Fibroblast of skin of back (primary cell): ENCODE data around the gene LHFPL6.

ENCODE experiments used
- DNase-seq: peaks from one replicate; pipeline ENCODE4 v3.0.0-alpha.2; 2013

Gene LHFPL6

GRCh38 chr13:39590466-39591036, 12.4 kb downstream of the LHFPL6 start:
- no peak for DNase-seq

GRCh38 chr13:39588384-39588783, 14.6 kb downstream of the LHFPL6 start:
- DNase-seq = no peak

- no peak for DNase-seq
These were observed 15.1 kb downstream of the LHFPL6 start for GRCh38 chr13:39587939-39588338.

- DNase-seq = no peak
These were observed 15.9 kb downstream of the LHFPL6 start for GRCh38 chr13:39586958-39587605.

- DNase-seq = no peak
These were observed 16.8 kb downstream of the LHFPL6 start for GRCh38 chr13:39586151-39586550.

GRCh38 chr13:39585219-39585618, 17.8 kb downstream of the LHFPL6 start:
- DNase-seq = no peak

- no peak for DNase-seq
These were observed 22.0 kb downstream of the LHFPL6 start for GRCh38 chr13:39580881-39581575.

- DNase-seq = no peak
These were observed 24.1 kb downstream of the LHFPL6 start for GRCh38 chr13:39578821-39579291.

GRCh38 chr13:39577838-39578491, 25.0 kb downstream of the LHFPL6 start:
- DNase-seq = no peak

GRCh38 chr13:39577203-39577602, 25.8 kb downstream of the LHFPL6 start:
- DNase-seq = no peak

- no peak for DNase-seq
These were observed 27.3 kb downstream of the LHFPL6 start for GRCh38 chr13:39575641-39576238.

- no peak for DNase-seq
These were observed 31.4 kb downstream of the LHFPL6 start for GRCh38 chr13:39571502-39572092.

GRCh38 chr13:39567569-39567968, 35.4 kb downstream of the LHFPL6 start:
- no peak for DNase-seq

GRCh38 chr13:39566216-39566869, 36.6 kb downstream of the LHFPL6 start:
- DNase-seq = no peak

- peak; percentile 96 for DNase-seq
These were observed 37.7 kb downstream of the LHFPL6 start for GRCh38 chr13:39565036-39565949.

- peak; percentile 28 for DNase-seq
These were observed 39.6 kb downstream of the LHFPL6 start for GRCh38 chr13:39563470-39563735.

GRCh38 chr13:39561971-39562370, 41.0 kb downstream of the LHFPL6 start:
- DNase-seq = no peak

GRCh38 chr13:39559847-39560246, 43.1 kb downstream of the LHFPL6 start:
- no peak for DNase-seq

GRCh38 chr13:39557285-39557955, 45.6 kb downstream of the LHFPL6 start:
- DNase-seq = no peak

- DNase-seq = no peak
These were observed 46.1 kb downstream of the LHFPL6 start for GRCh38 chr13:39556866-39557265.

- no peak for DNase-seq
These were observed 48.6 kb downstream of the LHFPL6 start for GRCh38 chr13:39554371-39554770.
